GM12892 (cell line): Measurements from ENCODE around the gene SS18L1.

ENCODE experiments used
- POLR2A ChIP-seq: IDR thresholded peaks from 2 replicates; pipeline ENCODE4 v1.6.1; 2011; ENCODE audit warnings: low read depth, low read length, control low read depth
- POLR2AphosphoS5 ChIP-seq: IDR thresholded peaks from 2 replicates; pipeline ENCODE4 v1.6.1; 2011; ENCODE audit warnings: low read depth, low read length, control low read depth
- TAF1 ChIP-seq: IDR thresholded peaks from 2 replicates; pipeline ENCODE4 v1.6.1; 2011; ENCODE audit warnings: low read depth, mild to moderate bottlenecking, control low read depth, low read length, borderline replicate concordance

DNA sequence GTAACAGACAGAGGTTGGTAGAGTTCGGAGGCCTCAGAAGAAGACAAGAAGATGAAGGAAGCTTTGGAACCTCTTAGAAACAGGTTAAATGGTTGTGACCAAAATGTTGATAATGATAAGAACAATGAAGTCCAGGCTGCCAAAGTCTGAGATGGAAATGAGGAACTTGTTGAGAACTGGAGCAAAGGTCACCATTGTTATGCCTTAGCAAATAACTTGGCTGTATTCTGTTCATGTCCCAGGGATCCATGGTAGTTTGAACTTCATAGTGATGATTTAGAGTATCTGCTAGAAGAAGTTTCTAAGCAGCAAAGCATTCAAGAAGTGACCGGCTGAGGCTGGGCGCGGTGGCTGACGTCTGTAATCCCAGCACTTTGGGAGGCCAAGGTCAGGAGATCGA lies 32.4 kb upstream of the SS18L1 start:
- TF ChIP-seq POLR2A: no peak
- TF ChIP-seq POLR2AphosphoS5: no peak
- no peak for TF ChIP-seq TAF1
